Keratinocyte (primary cell): Measurements from ENCODE around the gene MCOLN2. TPM values are rescaled to one million over a fixed set of nuclear protein-coding genes. Genes with fewer than 3 reads are reported as not detected.

ENCODE experiments used
- DNase-seq: peaks from one replicate; pipeline ENCODE4 v3.0.0-alpha.2; 2011; ENCODE audit warnings: low read depth, missing footprints, low spot score
- FAIRE-seq: peaks from 2 replicates; lab custom pipeline; 2011; peaks lifted over from hg19 to GRCh38; lab: Jason Lieb, UNC
- H2AFZ ChIP-seq: 2 replicates; pipeline ENCODE4 v1.6.0; 2012; ENCODE audit warnings: low read length, control low read depth, inconsistent platforms; ENCODE audit not compliant: control insufficient read depth
- H3K27ac ChIP-seq: 2 replicates; pipeline ENCODE4 v1.5.1; 2011; ENCODE audit warnings: low read length; ENCODE audit not compliant: control insufficient read depth, insufficient read depth
- H3K27me3 ChIP-seq: 3 replicates; pipeline ENCODE4 v1.6.0; 2011; ENCODE audit warnings: low read length; ENCODE audit not compliant: control insufficient read depth, insufficient read depth; ENCODE audit errors: extremely low read depth
- H3K36me3 ChIP-seq, 2 experiments: 2 replicates in 1 of 2; 3 replicates in 1 of 2; pipeline ENCODE4 v1.5.1; 2011; ENCODE audit warnings: low read length in 2 of 2, mild to moderate bottlenecking in 1 of 2; ENCODE audit not compliant: control insufficient read depth in 2 of 2, insufficient read depth in 2 of 2; ENCODE audit errors: extremely low read depth in 1 of 2
- H3K4me1 ChIP-seq: 3 replicates; pipeline ENCODE4 v1.5.1; 2011; ENCODE audit warnings: low read length; ENCODE audit not compliant: control insufficient read depth, insufficient read depth; ENCODE audit errors: extremely low read depth
- H3K4me2 ChIP-seq: 3 replicates; pipeline ENCODE4 v1.6.0; 2011; ENCODE audit warnings: low read depth, low read length; ENCODE audit not compliant: control insufficient read depth, insufficient read depth; ENCODE audit errors: extremely low read depth
- H3K4me3 ChIP-seq, 3 experiments: fragments of 200-600 bp in 1 of 3; sonication (generic) in 1 of 3; 2 replicates in 2 of 3; 3 replicates in 1 of 3; pipeline ENCODE4 v1.5.1; 2011 to 2016; ENCODE audit warnings: low read length in 3 of 3, mild to moderate bottlenecking in 3 of 3, control low read depth in 2 of 3, inconsistent platforms in 1 of 3, low read depth in 1 of 3, mixed read lengths in 1 of 3, mixed run types in 1 of 3, moderate library complexity in 1 of 3; ENCODE audit not compliant: control insufficient read depth in 2 of 3, insufficient read depth in 2 of 3; ENCODE audit errors: extremely low read depth in 1 of 3
- H3K79me2 ChIP-seq: 2 replicates; pipeline ENCODE4 v1.6.0; 2012; ENCODE audit warnings: low read length; ENCODE audit not compliant: control insufficient read depth, insufficient read depth
- H3K9ac ChIP-seq: 3 replicates; pipeline ENCODE4 v1.6.0; 2011; ENCODE audit warnings: low read length; ENCODE audit not compliant: control insufficient read depth, insufficient read depth; ENCODE audit errors: extremely low read depth
- H3K9me1 ChIP-seq: 3 replicates; pipeline ENCODE4 v1.6.0; 2011; ENCODE audit warnings: low read length; ENCODE audit not compliant: control insufficient read depth, insufficient read depth; ENCODE audit errors: extremely low read depth
- H3K9me3 ChIP-seq: 2 replicates; pipeline ENCODE4 v1.5.1; 2012; ENCODE audit warnings: low read depth, low read length; ENCODE audit not compliant: control insufficient read depth
- H4K20me1 ChIP-seq: 3 replicates; pipeline ENCODE4 v1.6.0; 2011; ENCODE audit warnings: low read length; ENCODE audit not compliant: control insufficient read depth, insufficient read depth; ENCODE audit errors: extremely low read depth
- EZH2 ChIP-seq: IDR thresholded peaks from one replicate; pipeline ENCODE4 v1.6.1; 2012; ENCODE audit warnings: inconsistent platforms, mild to moderate bottlenecking, low read length, moderate library complexity
- dilution Hi-C: fragments of 300-500 bp; cut with MboI; formaldehyde crosslinking; loops from one replicate; pipeline ENCODE4 v1.7.0; 2020; ENCODE audit warnings: low sequenced_read_pairs; ENCODE audit not compliant: extremely low pct_ligation_motif_present
- polyA plus RNA-seq, 5 experiments: library from polyadenylated mRNA; depleted of rRNA in 3 of 5; stranded (reverse) in 3 of 5; stranded (forward) in 1 of 5; unstranded in 1 of 5; fragments of >200 nt; gene quantifications; 1 replicate in 1 of 5; 2 replicates in 3 of 5; 3 replicates in 1 of 5; pipeline versions ENCODE4 v1.2.1 to v1.2.3, GENCODE V29; 2011 to 2012; ENCODE audit warnings: missing spikeins in 2 of 5, low read depth in 1 of 5, low replicate concordance in 1 of 5
- TF ChIP-seq, protein P1 (sequence below), 3 experiments: IDR thresholded peaks in 1 of 3; conservative IDR thresholded peaks in 1 of 3; optimal IDR thresholded peaks in 1 of 3; 2 replicates in 2 of 3; 3 replicates in 1 of 3; pipeline versions ENCODE3 to v1.5.1; 2011; ENCODE audit warnings: low read length in 3 of 3, mild to moderate bottlenecking in 3 of 3, moderate library complexity in 2 of 3, control low read depth in 1 of 3, inconsistent platforms in 1 of 3; ENCODE audit not compliant: insufficient read depth in 2 of 3; ENCODE audit errors: extremely low read depth in 1 of 3

The MCOLN2 gene
- polyA plus RNA-seq, 1 donor (not counting 4 experiments of a cell fraction or from before 2014, with no cell fraction given): 0.14 TPM

DNA sequence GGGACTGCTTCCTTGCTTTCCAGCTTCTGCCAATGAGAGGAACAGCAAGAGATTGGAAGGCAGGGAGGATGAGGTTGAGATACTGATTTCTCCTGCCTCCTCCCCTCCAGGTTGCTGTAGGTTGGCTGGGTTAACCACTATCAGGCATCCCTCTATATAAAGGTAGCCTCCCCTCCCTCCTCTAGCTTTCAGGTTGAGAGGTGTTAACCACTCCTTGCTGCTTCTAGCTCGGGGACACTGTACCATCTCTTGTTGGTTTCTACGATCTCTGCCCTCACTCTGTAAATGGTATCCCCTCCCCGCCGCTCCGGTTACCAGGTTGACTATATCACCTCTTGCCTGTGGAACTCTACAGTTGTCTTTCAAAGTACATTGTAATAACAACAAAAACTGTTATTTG is 120.6 kb downstream of the MCOLN2 start:
- H4K20me1 ChIP-seq: no peaks in the 10 kb centered on the region
- dilution Hi-C loops: no loop called here
- no peaks in the 10 kb centered on the region for H3K9me3 ChIP-seq
- H3K4me2 ChIP-seq: no peak overlapping the region
- H2AFZ ChIP-seq: no peak overlapping the region
- H3K4me3 ChIP-seq: no peak overlapping the region
- H3K9ac ChIP-seq: no peak overlapping the region
- FAIRE-seq: no peak
- no peak for DNase-seq
- no peak overlapping the region for H3K27ac ChIP-seq
- no peaks in the 10 kb centered on the region for H3K27me3 ChIP-seq
- peaks cover 8% of the 10 kb centered on the region for H3K4me1 ChIP-seq
- H3K36me3 ChIP-seq: peaks cover 0 to 6% of the 10 kb centered on the region in 2 experiments
- peaks cover 44% of the 10 kb centered on the region for H3K79me2 ChIP-seq
- TF ChIP-seq EZH2: no peak
- TF ChIP-seq, protein P1, sequence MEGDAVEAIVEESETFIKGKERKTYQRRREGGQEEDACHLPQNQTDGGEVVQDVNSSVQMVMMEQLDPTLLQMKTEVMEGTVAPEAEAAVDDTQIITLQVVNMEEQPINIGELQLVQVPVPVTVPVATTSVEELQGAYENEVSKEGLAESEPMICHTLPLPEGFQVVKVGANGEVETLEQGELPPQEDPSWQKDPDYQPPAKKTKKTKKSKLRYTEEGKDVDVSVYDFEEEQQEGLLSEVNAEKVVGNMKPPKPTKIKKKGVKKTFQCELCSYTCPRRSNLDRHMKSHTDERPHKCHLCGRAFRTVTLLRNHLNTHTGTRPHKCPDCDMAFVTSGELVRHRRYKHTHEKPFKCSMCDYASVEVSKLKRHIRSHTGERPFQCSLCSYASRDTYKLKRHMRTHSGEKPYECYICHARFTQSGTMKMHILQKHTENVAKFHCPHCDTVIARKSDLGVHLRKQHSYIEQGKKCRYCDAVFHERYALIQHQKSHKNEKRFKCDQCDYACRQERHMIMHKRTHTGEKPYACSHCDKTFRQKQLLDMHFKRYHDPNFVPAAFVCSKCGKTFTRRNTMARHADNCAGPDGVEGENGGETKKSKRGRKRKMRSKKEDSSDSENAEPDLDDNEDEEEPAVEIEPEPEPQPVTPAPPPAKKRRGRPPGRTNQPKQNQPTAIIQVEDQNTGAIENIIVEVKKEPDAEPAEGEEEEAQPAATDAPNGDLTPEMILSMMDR (optimal IDR thresholded peaks at IDR 0.05 in 1 of 3, IDR thresholded peaks at IDR 0.05 in 1 of 3, conservative IDR thresholded peaks at IDR 0.05 in 1 of 3; ENCODE audit: extremely low read depth in 1 of 3, insufficient read depth in 2 of 3, low read length in 3 of 3): no peak
- H3K9me1 ChIP-seq: no peaks in the 10 kb centered on the region

Other genes starting within 250 kb of the MCOLN2 start
- 39.2 to 43.2 TPM (median 42.1 TPM) in 3 replicates for gene LPAR3, start 103.9 kb downstream of the MCOLN2 start, polyA plus RNA-seq
- 5.5 to 16.2 TPM (median 15.4 TPM) in 3 replicates for gene MCOLN3, start 51.4 kb upstream of the MCOLN2 start, polyA plus RNA-seq
- 1.4 to 1.8 TPM (median 1.7 TPM) in 3 replicates for gene SYDE2, start 203.9 kb upstream of the MCOLN2 start, polyA plus RNA-seq